WTC11 (cell line): ENCODE data around the gene CFAP20DC. TPM values are rescaled to one million over a fixed set of nuclear protein-coding genes. Genes with fewer than 3 reads are reported as not detected.

Experiments
- ATAC-seq: fragments of 200-7000 bp; cut with Tn5 transposase; 2 replicates; pipeline ENCODE4 v1.10.0; 2021; ENCODE audit warnings: mild to moderate bottlenecking, moderate library complexity
- CTCF ChIA-PET: fragments of 300-600 bp; sonication (Branson Sonifier 250); formaldehyde crosslinking; loops from one replicate; lab custom pipeline; 2021; ENCODE audit warnings: antibody characterized with exemption; lab: Charles Lee
- POLR2A ChIA-PET: fragments of 350-600 bp; sonication (Branson Sonifier 250); formaldehyde crosslinking; loops from one replicate; lab custom pipeline; 2021; ENCODE audit warnings: antibody characterized with exemption; lab: Charles Lee
- DNase-seq: peaks from one replicate; pipeline ENCODE4 v3.0.0; 2021; ENCODE audit warnings: low spot score
- H3K27ac Mint-ChIP-seq: 2 replicates; pipeline ENCODE4 v1.8.0; 2021; ENCODE audit warnings: mixed read lengths
- H3K27me3 Mint-ChIP-seq: 2 replicates; pipeline ENCODE4 v1.8.0; 2021; ENCODE audit warnings: low read depth, mild to moderate bottlenecking, moderate library complexity, mixed read lengths
- H3K36me3 Mint-ChIP-seq: 2 replicates; pipeline ENCODE4 v1.8.0; 2021; ENCODE audit warnings: mixed read lengths
- H3K4me1 Mint-ChIP-seq: 2 replicates; pipeline ENCODE4 v1.8.0; 2022; ENCODE audit warnings: mixed read lengths
- H3K4me3 Mint-ChIP-seq: 2 replicates; pipeline ENCODE4 v1.8.0; 2021; ENCODE audit warnings: mild to moderate bottlenecking, moderate library complexity, mixed read lengths
- H3K9me3 Mint-ChIP-seq: 2 replicates; pipeline ENCODE4 v1.8.0; 2021; ENCODE audit warnings: mixed read lengths
- CBFB ChIP-seq: sonication (generic); formaldehyde crosslinking; IDR thresholded peaks from 2 replicates; pipeline ENCODE4 v1.8.1; 2022; ENCODE audit warnings: mild to moderate bottlenecking, low read depth, missing genetic modification reagents
- EMX1 ChIP-seq: fragments of 250-450 bp; sonication (Bioruptor Pico); IDR thresholded peaks from 2 replicates; pipeline ENCODE4 v1.8.0; 2021; ENCODE audit warnings: mild to moderate bottlenecking
- FOXJ3 ChIP-seq: sonication (generic); formaldehyde crosslinking; IDR thresholded peaks from 2 replicates; pipeline ENCODE4 v1.9.0; 2021; ENCODE audit warnings: missing genetic modification reagents, mild to moderate bottlenecking, borderline replicate concordance
- GRHL2 ChIP-seq: fragments of 250-450 bp; sonication (Bioruptor Pico); IDR thresholded peaks from 2 replicates; pipeline ENCODE4 v1.8.0; 2022; ENCODE audit warnings: mild to moderate bottlenecking, moderate library complexity; ENCODE audit not compliant: insufficient replicate concordance, severe bottlenecking
- HMGA2 ChIP-seq: fragments of 250-450 bp; sonication (Bioruptor Pico); IDR thresholded peaks from 2 replicates; pipeline ENCODE4 v1.4.0; 2021; ENCODE audit warnings: mild to moderate bottlenecking, moderate library complexity
- KAT7 ChIP-seq: sonication (generic); formaldehyde crosslinking; IDR thresholded peaks from 2 replicates; pipeline ENCODE4 v1.8.1; 2023; ENCODE audit warnings: missing genetic modification reagents, mild to moderate bottlenecking, borderline replicate concordance
- MXD4 ChIP-seq: fragments of 250-450 bp; sonication (Bioruptor Pico); IDR thresholded peaks from 2 replicates; pipeline ENCODE4 v1.8.0; 2021; ENCODE audit warnings: mild to moderate bottlenecking, moderate library complexity, borderline replicate concordance
- MYBL2 ChIP-seq: sonication (generic); formaldehyde crosslinking; IDR thresholded peaks from 2 replicates; pipeline ENCODE4 v1.8.1; 2023; ENCODE audit warnings: mild to moderate bottlenecking, moderate library complexity, missing genetic modification reagents
- NFE2L1 ChIP-seq: sonication (generic); formaldehyde crosslinking; IDR thresholded peaks from 2 replicates; pipeline ENCODE4 v1.8.1; 2023; ENCODE audit warnings: missing genetic modification reagents
- NFYB ChIP-seq: sonication (generic); formaldehyde crosslinking; conservative IDR thresholded peaks from 2 replicates; pipeline ENCODE4 v1.8.0; 2022; ENCODE audit warnings: low read depth, missing genetic modification reagents
- NR3C1 ChIP-seq: sonication (generic); formaldehyde crosslinking; conservative IDR thresholded peaks from 2 replicates; pipeline ENCODE4 v1.8.1; 2023; ENCODE audit warnings: low read depth, mild to moderate bottlenecking, missing genetic modification reagents
- SP1 ChIP-seq: sonication (generic); formaldehyde crosslinking; conservative IDR thresholded peaks from 2 replicates; pipeline ENCODE4 v1.8.1; 2022; ENCODE audit warnings: missing genetic modification reagents
- ZNF416 ChIP-seq: fragments of 250-450 bp; sonication (Bioruptor Pico); IDR thresholded peaks from 2 replicates; pipeline ENCODE4 v1.9.0; 2021; ENCODE audit warnings: mild to moderate bottlenecking, inconsistent platforms
- total RNA-seq: library from RNA; stranded (reverse); gene quantifications from 3 replicates; pipeline ENCODE4 v1.2.3, GENCODE V29; 2021
- TF ChIP-seq, protein P1 (sequence below): sonication (generic); formaldehyde crosslinking; IDR thresholded peaks from 2 replicates; pipeline ENCODE4 v1.8.0; 2023; ENCODE audit warnings: missing genetic modification reagents, mild to moderate bottlenecking, borderline replicate concordance
- TF ChIP-seq, protein P2 (sequence below): sonication (generic); formaldehyde crosslinking; IDR thresholded peaks from 2 replicates; pipeline ENCODE4 v1.8.1; 2023; ENCODE audit warnings: mild to moderate bottlenecking, moderate library complexity, missing genetic modification reagents
- TF ChIP-seq, protein P3 (sequence below): fragments of 200-600 bp; IDR thresholded peaks from 2 replicates; pipeline ENCODE4 v1.8.0; 2022; ENCODE audit warnings: antibody characterized with exemption
- TF ChIP-seq, protein P4 (sequence below): fragments of 250-450 bp; sonication (Bioruptor Pico); IDR thresholded peaks from 2 replicates; pipeline ENCODE4 v1.9.0; 2021; ENCODE audit warnings: moderate library complexity, mild to moderate bottlenecking, inconsistent platforms, borderline replicate concordance
- TF ChIP-seq, protein P5 (sequence below): sonication (generic); formaldehyde crosslinking; IDR thresholded peaks from 2 replicates; pipeline ENCODE4 v1.8.1; 2022; ENCODE audit warnings: low read depth, mild to moderate bottlenecking, moderate library complexity, missing genetic modification reagents, borderline replicate concordance
- TF ChIP-seq, protein P6 (sequence below): fragments of 250-450 bp; sonication (Bioruptor Pico); IDR thresholded peaks from 2 replicates; pipeline ENCODE4 v2.1.2; 2022; ENCODE audit warnings: mild to moderate bottlenecking, moderate library complexity

The CFAP20DC gene
- total RNA-seq, 1 experiment from 2014 or later, result 4.9 TPM

DNA sequence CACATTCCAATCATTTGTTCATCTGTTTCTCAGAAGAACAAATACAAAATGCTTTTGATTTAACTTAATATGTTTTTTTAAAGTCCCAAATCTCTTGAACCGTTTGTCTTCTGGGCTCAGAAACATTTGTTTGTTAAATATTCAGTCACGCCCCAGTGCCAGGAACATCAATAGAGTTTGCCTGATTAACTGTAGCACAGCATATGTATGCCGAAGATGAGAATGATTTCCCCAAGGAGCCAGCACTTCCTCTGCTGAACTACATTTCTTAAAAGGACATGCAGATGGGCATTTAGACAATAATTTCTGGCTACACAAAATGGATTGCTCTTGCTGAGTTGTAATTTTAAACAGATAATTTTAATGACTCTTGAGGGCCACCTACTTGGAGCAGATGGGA lies 191.7 kb downstream of the CFAP20DC start:
- DNase-seq, result no peak
- TF ChIP-seq FOXJ3 (CRISPR knock-in tag), result no peak
- TF ChIP-seq CBFB (CRISPR knock-in tag), result no peak
- no peak for ATAC-seq
- ChIA-PET CTCF (no interaction called here), POLR2A (no interaction called here)
- Mint-ChIP-seq H3K9me3 (no peaks in the 10 kb centered on the region), H3K27ac (no peak overlapping the region), H3K4me3 (no peak overlapping the region), H3K36me3 (no peaks in the 10 kb centered on the region), H3K27me3 (no peaks in the 10 kb centered on the region), H3K4me1 (peaks cover 13% of the 10 kb centered on the region)

DNA sequence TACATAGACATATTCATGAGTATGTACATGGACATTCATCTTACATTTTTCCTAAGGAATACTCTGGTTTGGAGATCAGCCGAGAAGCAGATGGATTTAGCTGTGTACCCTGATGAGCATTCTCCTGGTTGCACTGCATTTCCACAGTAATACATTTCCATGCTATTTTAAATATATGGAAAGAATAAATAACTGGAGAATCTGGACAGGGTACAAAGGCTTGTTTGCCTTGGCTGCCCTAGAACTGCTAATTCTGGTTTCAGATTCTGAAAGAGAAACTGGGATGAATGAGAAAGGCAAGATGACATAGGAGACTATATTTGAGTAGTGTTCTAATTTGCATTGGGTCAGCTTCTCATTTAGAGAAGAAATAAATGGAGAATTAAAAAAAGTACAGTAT lies 192.4 kb downstream of the CFAP20DC start:
- Mint-ChIP-seq H3K27ac (no peak overlapping the region), H3K9me3 (no peaks in the 10 kb centered on the region), H3K4me1 (peaks cover 11% of the 10 kb centered on the region; the same call in 1 of the 2 replicates), H3K27me3 (no peaks in the 10 kb centered on the region), H3K36me3 (no peaks in the 10 kb centered on the region), H3K4me3 (no peak overlapping the region)
- no peak for TF ChIP-seq SP1
- TF ChIP-seq, protein P1, sequence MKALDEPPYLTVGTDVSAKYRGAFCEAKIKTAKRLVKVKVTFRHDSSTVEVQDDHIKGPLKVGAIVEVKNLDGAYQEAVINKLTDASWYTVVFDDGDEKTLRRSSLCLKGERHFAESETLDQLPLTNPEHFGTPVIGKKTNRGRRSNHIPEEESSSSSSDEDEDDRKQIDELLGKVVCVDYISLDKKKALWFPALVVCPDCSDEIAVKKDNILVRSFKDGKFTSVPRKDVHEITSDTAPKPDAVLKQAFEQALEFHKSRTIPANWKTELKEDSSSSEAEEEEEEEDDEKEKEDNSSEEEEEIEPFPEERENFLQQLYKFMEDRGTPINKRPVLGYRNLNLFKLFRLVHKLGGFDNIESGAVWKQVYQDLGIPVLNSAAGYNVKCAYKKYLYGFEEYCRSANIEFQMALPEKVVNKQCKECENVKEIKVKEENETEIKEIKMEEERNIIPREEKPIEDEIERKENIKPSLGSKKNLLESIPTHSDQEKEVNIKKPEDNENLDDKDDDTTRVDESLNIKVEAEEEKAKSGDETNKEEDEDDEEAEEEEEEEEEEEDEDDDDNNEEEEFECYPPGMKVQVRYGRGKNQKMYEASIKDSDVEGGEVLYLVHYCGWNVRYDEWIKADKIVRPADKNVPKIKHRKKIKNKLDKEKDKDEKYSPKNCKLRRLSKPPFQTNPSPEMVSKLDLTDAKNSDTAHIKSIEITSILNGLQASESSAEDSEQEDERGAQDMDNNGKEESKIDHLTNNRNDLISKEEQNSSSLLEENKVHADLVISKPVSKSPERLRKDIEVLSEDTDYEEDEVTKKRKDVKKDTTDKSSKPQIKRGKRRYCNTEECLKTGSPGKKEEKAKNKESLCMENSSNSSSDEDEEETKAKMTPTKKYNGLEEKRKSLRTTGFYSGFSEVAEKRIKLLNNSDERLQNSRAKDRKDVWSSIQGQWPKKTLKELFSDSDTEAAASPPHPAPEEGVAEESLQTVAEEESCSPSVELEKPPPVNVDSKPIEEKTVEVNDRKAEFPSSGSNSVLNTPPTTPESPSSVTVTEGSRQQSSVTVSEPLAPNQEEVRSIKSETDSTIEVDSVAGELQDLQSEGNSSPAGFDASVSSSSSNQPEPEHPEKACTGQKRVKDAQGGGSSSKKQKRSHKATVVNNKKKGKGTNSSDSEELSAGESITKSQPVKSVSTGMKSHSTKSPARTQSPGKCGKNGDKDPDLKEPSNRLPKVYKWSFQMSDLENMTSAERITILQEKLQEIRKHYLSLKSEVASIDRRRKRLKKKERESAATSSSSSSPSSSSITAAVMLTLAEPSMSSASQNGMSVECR (CRISPR knock-in tag), result no peak
- TF ChIP-seq, protein P2, sequence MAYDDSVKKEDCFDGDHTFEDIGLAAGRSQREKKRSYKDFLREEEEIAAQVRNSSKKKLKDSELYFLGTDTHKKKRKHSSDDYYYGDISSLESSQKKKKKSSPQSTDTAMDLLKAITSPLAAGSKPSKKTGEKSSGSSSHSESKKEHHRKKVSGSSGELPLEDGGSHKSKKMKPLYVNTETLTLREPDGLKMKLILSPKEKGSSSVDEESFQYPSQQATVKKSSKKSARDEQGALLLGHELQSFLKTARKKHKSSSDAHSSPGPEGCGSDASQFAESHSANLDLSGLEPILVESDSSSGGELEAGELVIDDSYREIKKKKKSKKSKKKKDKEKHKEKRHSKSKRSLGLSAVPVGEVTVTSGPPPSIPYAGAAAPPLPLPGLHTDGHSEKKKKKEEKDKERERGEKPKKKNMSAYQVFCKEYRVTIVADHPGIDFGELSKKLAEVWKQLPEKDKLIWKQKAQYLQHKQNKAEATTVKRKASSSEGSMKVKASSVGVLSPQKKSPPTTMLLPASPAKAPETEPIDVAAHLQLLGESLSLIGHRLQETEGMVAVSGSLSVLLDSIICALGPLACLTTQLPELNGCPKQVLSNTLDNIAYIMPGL (CRISPR knock-in tag), result no peak
- TF ChIP-seq HMGA2 (CRISPR knock-in tag), result no peak
- no peak for TF ChIP-seq EMX1 (CRISPR knock-in tag)
- TF ChIP-seq, protein P3, sequence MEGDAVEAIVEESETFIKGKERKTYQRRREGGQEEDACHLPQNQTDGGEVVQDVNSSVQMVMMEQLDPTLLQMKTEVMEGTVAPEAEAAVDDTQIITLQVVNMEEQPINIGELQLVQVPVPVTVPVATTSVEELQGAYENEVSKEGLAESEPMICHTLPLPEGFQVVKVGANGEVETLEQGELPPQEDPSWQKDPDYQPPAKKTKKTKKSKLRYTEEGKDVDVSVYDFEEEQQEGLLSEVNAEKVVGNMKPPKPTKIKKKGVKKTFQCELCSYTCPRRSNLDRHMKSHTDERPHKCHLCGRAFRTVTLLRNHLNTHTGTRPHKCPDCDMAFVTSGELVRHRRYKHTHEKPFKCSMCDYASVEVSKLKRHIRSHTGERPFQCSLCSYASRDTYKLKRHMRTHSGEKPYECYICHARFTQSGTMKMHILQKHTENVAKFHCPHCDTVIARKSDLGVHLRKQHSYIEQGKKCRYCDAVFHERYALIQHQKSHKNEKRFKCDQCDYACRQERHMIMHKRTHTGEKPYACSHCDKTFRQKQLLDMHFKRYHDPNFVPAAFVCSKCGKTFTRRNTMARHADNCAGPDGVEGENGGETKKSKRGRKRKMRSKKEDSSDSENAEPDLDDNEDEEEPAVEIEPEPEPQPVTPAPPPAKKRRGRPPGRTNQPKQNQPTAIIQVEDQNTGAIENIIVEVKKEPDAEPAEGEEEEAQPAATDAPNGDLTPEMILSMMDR, result no peak
- no peak for TF ChIP-seq KAT7
- no peak for TF ChIP-seq NFYB (CRISPR knock-in tag)
- no peak for TF ChIP-seq NFE2L1 (CRISPR knock-in tag)
- TF ChIP-seq NR3C1, result no peak
- TF ChIP-seq ZNF416, result no peak
- no peak for TF ChIP-seq MXD4 (CRISPR knock-in tag)
- TF ChIP-seq, protein P4, sequence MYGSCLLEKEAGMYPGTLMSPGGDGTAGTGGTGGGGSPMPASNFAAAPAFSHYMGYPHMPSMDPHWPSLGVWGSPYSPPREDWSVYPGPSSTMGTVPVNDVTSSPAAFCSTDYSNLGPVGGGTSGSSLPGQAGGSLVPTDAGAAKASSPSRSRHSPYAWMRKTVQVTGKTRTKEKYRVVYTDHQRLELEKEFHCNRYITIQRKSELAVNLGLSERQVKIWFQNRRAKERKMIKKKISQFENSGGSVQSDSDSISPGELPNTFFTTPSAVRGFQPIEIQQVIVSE (CRISPR knock-in tag), result no peak
- TF ChIP-seq GRHL2 (CRISPR knock-in tag), result no peak
- TF ChIP-seq, protein P5, sequence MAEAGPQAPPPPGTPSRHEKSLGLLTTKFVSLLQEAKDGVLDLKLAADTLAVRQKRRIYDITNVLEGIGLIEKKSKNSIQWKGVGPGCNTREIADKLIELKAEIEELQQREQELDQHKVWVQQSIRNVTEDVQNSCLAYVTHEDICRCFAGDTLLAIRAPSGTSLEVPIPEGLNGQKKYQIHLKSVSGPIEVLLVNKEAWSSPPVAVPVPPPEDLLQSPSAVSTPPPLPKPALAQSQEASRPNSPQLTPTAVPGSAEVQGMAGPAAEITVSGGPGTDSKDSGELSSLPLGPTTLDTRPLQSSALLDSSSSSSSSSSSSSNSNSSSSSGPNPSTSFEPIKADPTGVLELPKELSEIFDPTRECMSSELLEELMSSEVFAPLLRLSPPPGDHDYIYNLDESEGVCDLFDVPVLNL (CRISPR knock-in tag), result no peak
- no peak for TF ChIP-seq MYBL2 (CRISPR knock-in tag)
- TF ChIP-seq, protein P6, sequence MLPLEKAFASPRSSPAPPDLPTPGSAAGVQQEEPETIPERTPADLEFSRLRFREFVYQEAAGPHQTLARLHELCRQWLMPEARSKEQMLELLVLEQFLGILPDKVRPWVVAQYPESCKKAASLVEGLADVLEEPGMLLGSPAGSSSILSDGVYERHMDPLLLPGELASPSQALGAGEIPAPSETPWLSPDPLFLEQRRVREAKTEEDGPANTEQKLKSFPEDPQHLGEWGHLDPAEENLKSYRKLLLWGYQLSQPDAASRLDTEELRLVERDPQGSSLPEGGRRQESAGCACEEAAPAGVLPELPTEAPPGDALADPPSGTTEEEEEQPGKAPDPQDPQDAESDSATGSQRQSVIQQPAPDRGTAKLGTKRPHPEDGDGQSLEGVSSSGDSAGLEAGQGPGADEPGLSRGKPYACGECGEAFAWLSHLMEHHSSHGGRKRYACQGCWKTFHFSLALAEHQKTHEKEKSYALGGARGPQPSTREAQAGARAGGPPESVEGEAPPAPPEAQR, result no peak
- DNase-seq (no peak), ATAC-seq (no peak)
- ChIA-PET CTCF (no interaction called here), POLR2A (no interaction called here)
